Endometrial microvascular endothelial cells (primary cell): ENCODE results near the gene PSMB3. TPM values are rescaled to one million over a fixed set of nuclear protein-coding genes. Genes with fewer than 3 reads are reported as not detected.

ENCODE experiments used
- total RNA-seq: library from RNA; depleted of rRNA; stranded (reverse); fragments of >200 nt; gene quantifications from one replicate; pipeline ENCODE4 v1.2.3, GENCODE V29; 2015; ENCODE audit errors: inconsistent ontology term

PSMB3 gene
- total RNA-seq, 1 donor from 2014 or later, result 303 TPM

Other genes starting within 250 kb of the PSMB3 start
- 0.37 TPM for gene SRCIN1, start 146.8 kb upstream of the PSMB3 start, total RNA-seq
- gene EPOP, start 77.8 kb upstream of the PSMB3 start, total RNA-seq, result 2.3 TPM
- 28.8 TPM for gene MLLT6, start 47.5 kb upstream of the PSMB3 start, total RNA-seq
- 3.7 TPM for gene CISD3, start 22.4 kb upstream of the PSMB3 start, total RNA-seq
- 7.2 TPM for gene PCGF2, start 4.4 kb upstream of the PSMB3 start, total RNA-seq
- gene PIP4K2B, start 46.8 kb downstream of the PSMB3 start, total RNA-seq, result 58.7 TPM
- 8.2 TPM for gene CWC25, start 72.6 kb downstream of the PSMB3 start, total RNA-seq
- 1,090 TPM for gene RPL23, start 101.0 kb downstream of the PSMB3 start, total RNA-seq
- gene LASP1, start 117.3 kb downstream of the PSMB3 start, total RNA-seq, result 292 TPM
- not detected for gene FBXO47, start 214.7 kb downstream of the PSMB3 start, total RNA-seq